ENCODE data around the gene PPP5C.
"Not testable (repeated sequence)": the region's sequence is repeated elsewhere in the genome, so short reads cannot be mapped to it uniquely, and the experiment has no call there.

Gene PPP5C

GRCh38 chr19:46319613-46320012 lies 27.3 kb upstream of the PPP5C start:
- DNase-seq (ENCODE audit: low spot score) = no peak
- Histone ChIP-seq H3K4me3 (ENCODE audit: severe bottlenecking) (no peak overlapping the region), H3K27ac (ENCODE audit: poor library complexity, severe bottlenecking) (no peak overlapping the region), H3K27me3 (ENCODE audit: insufficient read depth, poor library complexity, severe bottlenecking) (no peaks in the 10 kb centered on the region), H3K4me1 (ENCODE audit: insufficient read depth, poor library complexity, severe bottlenecking) (no peaks in the 10 kb centered on the region), H3K36me3 (ENCODE audit: low read depth) (no peaks in the 10 kb centered on the region), H3K9me3 (ENCODE audit: severe bottlenecking) (no peaks in the 10 kb centered on the region)
- no peak for ATAC-seq (ENCODE audit: low read depth)
- TF ChIP-seq CTCF (IDR thresholded peaks at IDR 0.05; ENCODE audit: poor library complexity, severe bottlenecking) = no peak

DNA sequence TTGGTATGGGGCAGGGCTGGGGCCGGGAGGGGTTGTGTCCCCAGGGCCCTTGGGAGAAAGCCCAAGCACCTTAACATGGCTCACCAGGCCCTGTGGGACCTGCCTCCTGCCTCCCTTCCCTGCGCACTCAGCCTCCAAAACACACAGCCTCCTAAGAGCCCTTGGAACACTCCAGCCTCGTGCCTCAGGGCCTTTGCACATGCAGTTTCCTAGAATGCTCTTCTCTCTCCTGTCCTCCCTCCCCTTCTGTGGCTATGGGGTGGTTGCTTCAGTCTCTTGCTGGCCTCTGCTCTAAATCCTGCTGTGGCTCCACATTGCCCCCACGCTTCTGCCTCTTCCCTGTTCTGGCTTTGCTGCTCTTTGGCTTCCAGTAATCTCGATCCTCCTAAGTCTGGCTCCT lies 26.3 kb upstream of the PPP5C start:
- Histone ChIP-seq H3K4me1 (ENCODE audit: insufficient read depth, poor library complexity, severe bottlenecking) (no peaks in the 10 kb centered on the region), H3K4me3 (ENCODE audit: severe bottlenecking) (no peak overlapping the region), H3K9me3 (ENCODE audit: severe bottlenecking) (no peaks in the 10 kb centered on the region), H3K27me3 (ENCODE audit: insufficient read depth, poor library complexity, severe bottlenecking) (no peaks in the 10 kb centered on the region), H3K36me3 (ENCODE audit: low read depth) (no peaks in the 10 kb centered on the region), H3K27ac (ENCODE audit: poor library complexity, severe bottlenecking) (no peak overlapping the region)
- no peak for DNase-seq (ENCODE audit: low spot score)
- no peak for TF ChIP-seq CTCF (IDR thresholded peaks at IDR 0.05; ENCODE audit: poor library complexity, severe bottlenecking)
- no peak for ATAC-seq (ENCODE audit: low read depth)

GRCh38 chr19:46321653-46322052 lies 25.2 kb upstream of the PPP5C start:
- DNase-seq (ENCODE audit: low spot score) (no peak), ATAC-seq (ENCODE audit: low read depth) (no peak)
- H3K27ac ChIP-seq (ENCODE audit: poor library complexity, severe bottlenecking) = no peak overlapping the region
- no peaks in the 10 kb centered on the region for H3K27me3 ChIP-seq (ENCODE audit: insufficient read depth, poor library complexity, severe bottlenecking)
- peaks cover 2% of the 10 kb centered on the region for H3K9me3 ChIP-seq (ENCODE audit: severe bottlenecking)
- no peak overlapping the region for H3K4me3 ChIP-seq (ENCODE audit: severe bottlenecking)
- no peaks in the 10 kb centered on the region for H3K36me3 ChIP-seq (ENCODE audit: low read depth)
- no peaks in the 10 kb centered on the region for H3K4me1 ChIP-seq (ENCODE audit: insufficient read depth, poor library complexity, severe bottlenecking)
- TF ChIP-seq CTCF (IDR thresholded peaks at IDR 0.05; ENCODE audit: poor library complexity, severe bottlenecking) = no peak

- H3K4me3 ChIP-seq (ENCODE audit: severe bottlenecking); H3K27me3 ChIP-seq (ENCODE audit: insufficient read depth, poor library complexity, severe bottlenecking); H3K36me3 ChIP-seq (ENCODE audit: low read depth); H3K4me1 ChIP-seq (ENCODE audit: insufficient read depth, poor library complexity, severe bottlenecking); H3K9me3 ChIP-seq (ENCODE audit: severe bottlenecking); ATAC-seq (ENCODE audit: low read depth); H3K27ac ChIP-seq (ENCODE audit: poor library complexity, severe bottlenecking); DNase-seq (ENCODE audit: low spot score): not testable (repeated sequence)
Observed at GRCh38 chr19:46323227-46323626, 23.7 kb upstream of the PPP5C start.

- no peaks in the 10 kb centered on the region for H3K27me3 ChIP-seq (ENCODE audit: insufficient read depth, poor library complexity, severe bottlenecking)
- ATAC-seq (ENCODE audit: low read depth) = no peak
- no peak for TF ChIP-seq CTCF (IDR thresholded peaks at IDR 0.05; ENCODE audit: poor library complexity, severe bottlenecking)
- H3K36me3 ChIP-seq (ENCODE audit: low read depth) = no peaks in the 10 kb centered on the region
- no peak overlapping the region for H3K27ac ChIP-seq (ENCODE audit: poor library complexity, severe bottlenecking)
- H3K4me1 ChIP-seq (ENCODE audit: insufficient read depth, poor library complexity, severe bottlenecking) = no peaks in the 10 kb centered on the region
- peaks cover 3% of the 10 kb centered on the region for H3K9me3 ChIP-seq (ENCODE audit: severe bottlenecking)
- no peak overlapping the region for H3K4me3 ChIP-seq (ENCODE audit: severe bottlenecking)
- DNase-seq (ENCODE audit: low spot score) = no peak
Observed at GRCh38 chr19:46324277-46324676, 22.6 kb upstream of the PPP5C start.
